Stimulated activated CD4-positive, alpha-beta T cell treated with anti-CD3 and anti-CD28 coated beads, Interleukin-12 subunit alpha, Interleukin-12 subunit beta, amount 100 ng/mL, for 4 hours (primary cell): ENCODE measurements around the gene SHPK.

Experiments
- DNase-seq: peaks from one replicate; pipeline ENCODE4 v3.0.0-alpha.2; 2020

Gene SHPK

GRCh38 chr17:3626831-3627768 lies 8.9 kb downstream of the SHPK start:
- DNase-seq: no peak

GRCh38 chr17:3622977-3623594 lies 13.0 kb downstream of the SHPK start:
- DNase-seq: no peak

- DNase-seq: no peak
Measured at GRCh38 chr17:3621146-3621720, 14.8 kb downstream of the SHPK start.

GRCh38 chr17:3615160-3615870 lies 20.7 kb downstream of the SHPK start:
- no peak for DNase-seq

GRCh38 chr17:3613124-3613523 lies 22.9 kb downstream of the SHPK start:
- no peak for DNase-seq

- DNase-seq: no peak
Measured at GRCh38 chr17:3610523-3610922, 25.5 kb downstream of the SHPK start.

- DNase-seq: no peak
Measured at GRCh38 chr17:3609689-3610088, 26.4 kb downstream of the SHPK start.

GRCh38 chr17:3603870-3604259 lies 32.2 kb downstream of the SHPK start:
- no peak for DNase-seq

- DNase-seq: no peak
Measured at GRCh38 chr17:3603119-3603869, 32.8 kb downstream of the SHPK start.

GRCh38 chr17:3602499-3602898 lies 33.6 kb downstream of the SHPK start:
- DNase-seq: no peak

- no peak for DNase-seq
Measured at GRCh38 chr17:3600529-3601205, 35.4 kb downstream of the SHPK start.

GRCh38 chr17:3598078-3598477 lies 38.0 kb downstream of the SHPK start:
- no peak for DNase-seq

- no peak for DNase-seq
Measured at GRCh38 chr17:3596804-3597464, 39.1 kb downstream of the SHPK start.

- DNase-seq: no peak
Measured at GRCh38 chr17:3594976-3595375, 41.1 kb downstream of the SHPK start.

GRCh38 chr17:3594051-3594800 lies 41.8 kb downstream of the SHPK start:
- DNase-seq: no peak

GRCh38 chr17:3593384-3593783 lies 42.7 kb downstream of the SHPK start:
- no peak for DNase-seq

- DNase-seq: no peak
Measured at GRCh38 chr17:3592216-3592860, 43.7 kb downstream of the SHPK start.

- no peak for DNase-seq
Measured at GRCh38 chr17:3590768-3591167, 45.3 kb downstream of the SHPK start.

GRCh38 chr17:3590231-3590630 lies 45.8 kb downstream of the SHPK start:
- DNase-seq: no peak

GRCh38 chr17:3589784-3590183 lies 46.3 kb downstream of the SHPK start:
- no peak for DNase-seq
